HepG2 (cell line): Measurements from ENCODE around the gene JPH4. TPM values are rescaled to one million over a fixed set of nuclear protein-coding genes. Genes with fewer than 3 reads are reported as not detected.

ENCODE experiments used
- AKNA ChIP-seq: sonication (generic); formaldehyde crosslinking; IDR thresholded peaks from 2 replicates; pipeline ENCODE4 v1.4.0; 2020; ENCODE audit warnings: missing genetic modification reagents, borderline replicate concordance
- BORCS8-MEF2B ChIP-seq: sonication (generic); formaldehyde crosslinking; IDR thresholded peaks from 2 replicates; pipeline ENCODE4 v1.8.0; 2022; ENCODE audit warnings: mild to moderate bottlenecking, missing genetic modification reagents
- KLF12 ChIP-seq: sonication (generic); formaldehyde crosslinking; IDR thresholded peaks from 2 replicates; pipeline ENCODE4 v1.4.0; 2020; ENCODE audit warnings: missing genetic modification reagents, borderline replicate concordance
- KLF16 ChIP-seq, 2 experiments: sonication (generic) in 1 of 2; formaldehyde crosslinking in 1 of 2; IDR thresholded peaks; 2 replicates each; pipeline versions ENCODE4 v1.6.1 to v1.8.0; 2016 to 2023; ENCODE audit warnings: missing genetic modification reagents in 2 of 2, missing compliant biosample characterization in 1 of 2
- MYC ChIP-seq: sonication (generic); formaldehyde crosslinking; IDR thresholded peaks from 2 replicates; pipeline ENCODE4 v1.9.0; 2021; ENCODE audit warnings: missing genetic modification reagents, borderline replicate concordance
- NR0B2 ChIP-seq: sonication (generic); formaldehyde crosslinking; IDR thresholded peaks from 2 replicates; pipeline ENCODE4 v1.4.0; 2020; ENCODE audit warnings: mild to moderate bottlenecking, missing genetic modification reagents
- PPARG ChIP-seq: conservative IDR thresholded peaks from 2 replicates; pipeline ENCODE4 v1.6.1; 2016; ENCODE audit warnings: missing biosample characterization, missing genetic modification reagents
- RNF2 ChIP-seq: fragments of 450-650 bp; conservative IDR thresholded peaks from 2 replicates; pipeline ENCODE4 v1.6.1; 2016; ENCODE audit warnings: low read depth
- SMARCE1 ChIP-seq: fragments of 450-650 bp; IDR thresholded peaks from 2 replicates; pipeline ENCODE4 v1.6.1; 2017; ENCODE audit warnings: borderline replicate concordance
- TCF7 ChIP-seq: sonication (generic); IDR thresholded peaks from 2 replicates; pipeline ENCODE4 v1.6.1; 2016; ENCODE audit warnings: antibody characterized with exemption, low read depth
- THYN1 ChIP-seq: sonication (generic); formaldehyde crosslinking; IDR thresholded peaks from 2 replicates; pipeline ENCODE4 v1.8.1; 2023; ENCODE audit warnings: low read depth, mild to moderate bottlenecking, moderate library complexity, missing genetic modification reagents, borderline replicate concordance
- TOPORS ChIP-seq: sonication (generic); formaldehyde crosslinking; IDR thresholded peaks from 2 replicates; pipeline ENCODE4 v1.8.0; 2023; ENCODE audit warnings: mild to moderate bottlenecking, missing genetic modification reagents
- ZBTB8A ChIP-seq: sonication (generic); formaldehyde crosslinking; IDR thresholded peaks from 2 replicates; pipeline ENCODE4 v1.4.0; 2020; ENCODE audit warnings: mild to moderate bottlenecking, low read depth, missing genetic modification reagents, borderline replicate concordance
- ZFP1 ChIP-seq: IDR thresholded peaks from 2 replicates; pipeline ENCODE4 v1.6.1; 2016
- ZMYM4 ChIP-seq: sonication (generic); formaldehyde crosslinking; IDR thresholded peaks from 2 replicates; pipeline ENCODE4 v1.8.1; 2023; ENCODE audit warnings: mild to moderate bottlenecking, missing genetic modification reagents
- ZNF18 ChIP-seq: sonication (generic); formaldehyde crosslinking; IDR thresholded peaks from 2 replicates; pipeline ENCODE4 v1.8.0; 2022; ENCODE audit warnings: mild to moderate bottlenecking, missing genetic modification reagents; ENCODE audit not compliant: insufficient replicate concordance
- ZNF24 ChIP-seq: fragments of 450-650 bp; IDR thresholded peaks from 2 replicates; pipeline ENCODE4 v1.6.1; 2017; ENCODE audit warnings: antibody characterized with exemption, mild to moderate bottlenecking
- ZNF354B ChIP-seq: sonication (generic); formaldehyde crosslinking; IDR thresholded peaks from 2 replicates; pipeline ENCODE4 v1.8.0; 2022; ENCODE audit warnings: mild to moderate bottlenecking, missing genetic modification reagents
- ZNF367 ChIP-seq: sonication (generic); formaldehyde crosslinking; IDR thresholded peaks from 2 replicates; pipeline ENCODE4 v1.4.0; 2020; ENCODE audit warnings: missing genetic modification reagents, borderline replicate concordance
- ZNF382 ChIP-seq: sonication (generic); formaldehyde crosslinking; IDR thresholded peaks from 2 replicates; pipeline ENCODE4 v1.5.0; 2020; ENCODE audit warnings: missing genetic modification reagents, mild to moderate bottlenecking, borderline replicate concordance
- ZNF629 ChIP-seq: sonication (generic); formaldehyde crosslinking; conservative IDR thresholded peaks from 2 replicates; pipeline ENCODE4 v1.5.0; 2020; ENCODE audit warnings: missing genetic modification reagents
- ZNF746 ChIP-seq: sonication (generic); formaldehyde crosslinking; IDR thresholded peaks from 2 replicates; pipeline ENCODE4 v1.8.0; 2022; ENCODE audit warnings: mild to moderate bottlenecking, missing genetic modification reagents
- ZNF768 ChIP-seq: sonication (generic); formaldehyde crosslinking; IDR thresholded peaks from 2 replicates; pipeline ENCODE4 v1.4.0; 2020; ENCODE audit warnings: missing genetic modification reagents
- ZNF777 ChIP-seq: sonication (generic); formaldehyde crosslinking; IDR thresholded peaks from 2 replicates; pipeline ENCODE4 v1.4.0; 2020; ENCODE audit warnings: missing genetic modification reagents
- polyA plus RNA-seq, 8 experiments: library from polyadenylated mRNA; depleted of rRNA in 3 of 8; stranded (reverse) in 7 of 8; unstranded in 1 of 8; fragments of >200 nt; fragmentation: Illumina TruSeq in 4 of 8; extraction: Trizol in 4 of 8; gene quantifications; 2 replicates each; pipeline versions ENCODE4 v1.2.1 to v1.2.3, GENCODE V29; 2011 to 2016; ENCODE audit warnings: low read depth in 4 of 8, missing spikeins in 1 of 8, mixed read lengths in 1 of 8; ENCODE audit not compliant: insufficient read depth in 1 of 8
- total RNA-seq, 5 experiments: library from RNA; depleted of rRNA; stranded (reverse); fragments of >200 nt; fragmentation: Illumina TruSeq; extraction: Trizol; gene quantifications; 2 replicates each; pipeline ENCODE4 v1.2.3, GENCODE V29; 2016; ENCODE audit warnings: low read depth in 1 of 5

Gene JPH4
- total and polyA plus RNA-seq, 2 of the 13 experiments (the other 11 are each of a cell fraction or from before 2014, with no cell fraction given), result 0.08 to 0.22 TPM

- no peak for TF ChIP-seq SMARCE1
- TF ChIP-seq ZBTB8A (CRISPR knock-in tag), result no peak
- TF ChIP-seq ZNF768 (CRISPR knock-in tag), result peak; percentile 14; the same call in 1 of the 2 replicates
- no peak for TF ChIP-seq RNF2
- no peak for TF ChIP-seq ZNF382 (CRISPR knock-in tag)
- TF ChIP-seq ZFP1, result no peak
- TF ChIP-seq ZMYM4 (CRISPR knock-in tag), result no peak
- no peak for TF ChIP-seq ZNF777 (CRISPR knock-in tag)
- TF ChIP-seq TCF7, result no peak
- TF ChIP-seq NR0B2 (CRISPR knock-in tag), result 0 out of 2 replicates have a peak, but pooled peaks have one; percentile 22
- TF ChIP-seq BORCS8-MEF2B (CRISPR knock-in tag), result peak; percentile 52; the same call in 1 of the 2 replicates
- peak; percentile 39; the same call in 1 of the 2 replicates for TF ChIP-seq MYC (CRISPR knock-in tag)
- TF ChIP-seq ZNF24, result no peak
- no peak for TF ChIP-seq TOPORS (CRISPR knock-in tag)
- TF ChIP-seq ZNF18, result no peak
- no peak for TF ChIP-seq ZNF354B (CRISPR knock-in tag)
- TF ChIP-seq AKNA (CRISPR knock-in tag), result no peak
- TF ChIP-seq KLF16 (CRISPR knock-in tag; IDR thresholded peaks at IDR 0.05), result no peak
- TF ChIP-seq ZNF629 (CRISPR knock-in tag), result no peak
- TF ChIP-seq PPARG, result no peak
- no peak for TF ChIP-seq KLF12
- no peak for TF ChIP-seq ZNF367 (CRISPR knock-in tag)
- no peak for TF ChIP-seq ZNF746 (CRISPR knock-in tag)
- TF ChIP-seq THYN1 (CRISPR knock-in tag), result no peak
Measured at GRCh38 chr14:23561873-23562821, 16.4 kb downstream of the JPH4 start (continued).
